ENCODE data around the gene SOCS4. TPM values are rescaled to one million over a fixed set of nuclear protein-coding genes. Genes with fewer than 3 reads are reported as not detected.
"Not testable (repeated sequence)": the region's sequence is repeated elsewhere in the genome, so short reads cannot be mapped to it uniquely, and the experiment has no call there.

Gene SOCS4
- total RNA-seq, 1 experiment from 2014 or later, result 31.5 TPM

DNA sequence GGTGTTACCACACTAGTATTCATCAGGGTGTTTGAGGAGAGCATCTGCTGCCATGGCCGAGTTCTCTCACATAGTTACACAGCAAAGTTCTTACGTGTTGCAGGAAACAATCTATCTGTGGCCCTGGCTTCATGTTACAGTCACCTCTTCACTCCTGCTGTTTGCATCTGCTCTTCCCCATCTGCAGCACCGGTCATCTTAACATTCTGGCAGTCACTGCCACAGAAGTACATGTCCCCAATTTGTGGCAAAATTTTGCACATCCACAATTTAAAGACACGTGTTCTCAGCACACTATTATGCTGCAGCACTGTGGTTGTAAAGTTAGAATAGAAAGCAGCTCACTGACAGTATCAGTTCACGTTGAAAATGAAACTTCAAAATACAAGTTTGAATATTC lies 47.6 kb downstream of the SOCS4 start:
- TF ChIP-seq, protein P1, sequence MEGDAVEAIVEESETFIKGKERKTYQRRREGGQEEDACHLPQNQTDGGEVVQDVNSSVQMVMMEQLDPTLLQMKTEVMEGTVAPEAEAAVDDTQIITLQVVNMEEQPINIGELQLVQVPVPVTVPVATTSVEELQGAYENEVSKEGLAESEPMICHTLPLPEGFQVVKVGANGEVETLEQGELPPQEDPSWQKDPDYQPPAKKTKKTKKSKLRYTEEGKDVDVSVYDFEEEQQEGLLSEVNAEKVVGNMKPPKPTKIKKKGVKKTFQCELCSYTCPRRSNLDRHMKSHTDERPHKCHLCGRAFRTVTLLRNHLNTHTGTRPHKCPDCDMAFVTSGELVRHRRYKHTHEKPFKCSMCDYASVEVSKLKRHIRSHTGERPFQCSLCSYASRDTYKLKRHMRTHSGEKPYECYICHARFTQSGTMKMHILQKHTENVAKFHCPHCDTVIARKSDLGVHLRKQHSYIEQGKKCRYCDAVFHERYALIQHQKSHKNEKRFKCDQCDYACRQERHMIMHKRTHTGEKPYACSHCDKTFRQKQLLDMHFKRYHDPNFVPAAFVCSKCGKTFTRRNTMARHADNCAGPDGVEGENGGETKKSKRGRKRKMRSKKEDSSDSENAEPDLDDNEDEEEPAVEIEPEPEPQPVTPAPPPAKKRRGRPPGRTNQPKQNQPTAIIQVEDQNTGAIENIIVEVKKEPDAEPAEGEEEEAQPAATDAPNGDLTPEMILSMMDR (IDR thresholded peaks at IDR 0.05; ENCODE audit: unreplicated experiment), result no peak
- Mint-ChIP-seq H3K27me3 (ENCODE audit: unreplicated experiment) (no peaks in the 10 kb centered on the region), H3K36me3 (ENCODE audit: insufficient read depth, unreplicated experiment) (no peaks in the 10 kb centered on the region), H3K4me1 (ENCODE audit: low read depth, unreplicated experiment) (peaks cover 45% of the 10 kb centered on the region), H3K27ac (ENCODE audit: unreplicated experiment) (no peak overlapping the region), H3K4me3 (ENCODE audit: low read depth, unreplicated experiment) (no peak overlapping the region), H3K9me3 (ENCODE audit: low read depth, unreplicated experiment) (no peaks in the 10 kb centered on the region)
- intact Hi-C loops (cut with micrococcal nuclease; ENCODE audit: unreplicated experiment), result no loop called here
- CTCF ChIA-PET, result no interaction called here
- DNase-seq, result no peak
- no TSS peak for BruUV-seq (replicated peaks)

DNA sequence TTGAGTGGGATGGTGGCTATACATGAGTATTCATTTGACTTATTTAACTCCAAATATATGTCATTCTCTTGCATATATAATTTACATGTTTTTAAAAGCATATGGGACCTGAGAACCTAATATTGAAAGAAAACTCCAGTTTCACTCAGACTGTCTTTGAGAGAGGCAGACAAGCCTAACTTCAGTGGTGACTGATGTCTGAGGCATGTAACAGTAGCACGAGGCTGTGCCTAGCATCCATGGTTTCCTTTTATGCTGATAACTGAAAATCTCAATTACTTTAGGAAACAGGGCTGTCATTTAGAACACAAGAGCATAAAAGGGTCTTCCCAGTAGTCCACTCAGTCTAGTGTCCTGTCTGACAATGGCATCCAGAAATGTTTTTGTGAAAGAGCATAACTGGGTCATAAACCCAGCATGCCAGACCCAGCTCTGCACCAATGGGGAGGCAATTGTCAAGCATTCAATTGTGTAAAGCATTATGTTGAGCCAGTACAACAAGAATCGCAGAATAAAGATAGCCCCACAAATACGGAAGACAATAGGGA lies 48.7 kb downstream of the SOCS4 start:
- TF ChIP-seq, protein P1 (IDR thresholded peaks at IDR 0.05; ENCODE audit: unreplicated experiment), result no peak
- intact Hi-C loops (cut with micrococcal nuclease; ENCODE audit: unreplicated experiment), result loop anchor here (2.0 kb wide), 1 partner anchor 27 kb away; no protein-coding TSS in a partner anchor
- no peak for DNase-seq
- Mint-ChIP-seq H3K4me1 (ENCODE audit: low read depth, unreplicated experiment) (peaks cover 44% of the 10 kb centered on the region), H3K27ac (ENCODE audit: unreplicated experiment) (peak overlapping the region; percentile 44), H3K9me3 (ENCODE audit: low read depth, unreplicated experiment) (no peaks in the 10 kb centered on the region), H3K36me3 (ENCODE audit: insufficient read depth, unreplicated experiment) (no peaks in the 10 kb centered on the region), H3K4me3 (ENCODE audit: low read depth, unreplicated experiment) (no peak overlapping the region), H3K27me3 (ENCODE audit: unreplicated experiment) (no peaks in the 10 kb centered on the region)
- BruUV-seq (replicated peaks), result no TSS peak
- CTCF ChIA-PET, result interaction anchor here (0.5 kb wide), 1 partner anchor 10 kb away, joined by 3 read pairs; no protein-coding TSS in a partner anchor

DNA sequence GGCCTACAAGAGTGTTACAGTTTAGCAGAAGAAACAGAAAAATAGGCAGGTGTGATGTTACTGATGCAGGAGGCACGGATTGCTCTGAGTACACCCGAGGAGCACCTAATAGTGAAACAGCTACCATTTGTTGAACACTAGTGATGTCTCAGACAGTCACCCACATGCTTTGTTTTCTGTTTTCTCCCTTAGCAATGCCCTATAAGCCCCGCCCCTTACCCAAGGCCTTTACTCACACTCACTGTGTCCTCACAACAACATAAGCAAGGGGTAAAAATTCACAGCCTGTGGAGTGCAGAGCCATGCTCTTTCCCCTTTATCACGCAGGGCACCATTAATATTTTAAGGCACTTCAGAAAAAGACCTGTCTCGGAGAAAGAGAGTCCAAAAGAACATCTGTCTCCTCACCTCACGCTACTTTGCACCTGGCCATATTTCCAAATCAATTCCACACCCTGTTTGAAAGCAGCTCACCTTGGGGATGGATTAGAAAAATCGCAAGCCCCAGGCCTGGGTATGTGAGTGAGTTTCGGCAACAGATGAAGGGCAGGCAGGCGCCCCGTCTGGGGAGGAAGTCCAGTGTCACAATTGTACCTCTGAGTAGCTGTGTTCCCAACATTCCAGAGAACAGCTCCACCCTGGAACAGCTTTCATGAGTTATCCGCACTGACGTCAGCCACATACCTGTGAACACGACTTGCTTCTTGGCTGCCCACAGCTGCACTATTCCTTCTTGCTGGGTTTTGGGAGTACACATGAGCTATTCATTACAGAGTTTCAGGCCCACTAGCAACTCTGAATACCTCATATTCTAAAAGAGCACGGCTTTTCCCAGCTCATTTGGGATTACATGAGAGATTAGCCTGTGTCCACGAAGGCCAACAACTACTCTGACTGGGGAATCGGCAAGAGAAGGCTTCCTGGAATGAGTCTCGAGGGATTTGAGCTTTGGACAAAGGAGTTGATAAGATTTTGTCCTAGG lies 50.4 kb downstream of the SOCS4 start:
- TSS peak; percentile 91 for BruUV-seq (replicated peaks)
- Mint-ChIP-seq H3K4me1 (ENCODE audit: low read depth, unreplicated experiment) (peaks cover 30% of the 10 kb centered on the region), H3K36me3 (ENCODE audit: insufficient read depth, unreplicated experiment) (no peaks in the 10 kb centered on the region), H3K9me3 (ENCODE audit: low read depth, unreplicated experiment) (no peaks in the 10 kb centered on the region), H3K27ac (ENCODE audit: unreplicated experiment) (peak overlapping the region; percentile 96), H3K4me3 (ENCODE audit: low read depth, unreplicated experiment) (peak overlapping the region; percentile 53), H3K27me3 (ENCODE audit: unreplicated experiment) (no peaks in the 10 kb centered on the region)
- DNase-seq, result peak; percentile 83
- CTCF ChIA-PET, result interaction anchor here (0.6 to 2.4 kb wide), 15 partner anchors 9 to 84 kb away, joined by 3 to 17 read pairs (median 6); partner anchors contain the start of genes LGALS3, MAPK1IP1L, SOCS4 and WDHD1
- intact Hi-C loops (cut with micrococcal nuclease; ENCODE audit: unreplicated experiment), result loop anchor here (1.0 to 2.0 kb wide), 2 partner anchors 8 to 25 kb away; no protein-coding TSS in a partner anchor
- TF ChIP-seq, protein P1 (IDR thresholded peaks at IDR 0.05; ENCODE audit: unreplicated experiment), result no peak

DNA sequence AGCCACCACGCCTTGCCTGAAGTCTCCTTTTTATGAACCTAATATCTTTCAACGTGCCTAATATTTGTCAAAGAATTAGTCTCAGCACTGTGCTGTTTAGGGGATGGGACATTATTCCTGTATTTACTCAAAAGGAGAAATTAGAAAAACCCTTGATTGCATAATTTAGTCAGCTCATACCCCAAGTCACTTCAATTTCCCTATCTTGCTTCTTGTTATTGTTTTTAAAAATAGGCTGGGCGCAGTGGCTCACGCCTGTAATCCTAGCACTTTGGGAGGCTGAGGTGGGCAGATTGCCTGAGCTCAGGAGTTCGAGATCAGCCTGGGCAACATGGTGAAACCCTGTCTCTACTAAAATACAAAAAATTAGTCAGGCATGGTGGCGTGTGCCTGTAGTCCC lies 52.9 kb downstream of the SOCS4 start:
- CTCF ChIA-PET, result interaction anchor here (0.5 to 1.0 kb wide), 2 partner anchors 23 to 359 kb away, joined by 3 read pairs; no protein-coding TSS in a partner anchor
- H3K9me3 Mint-ChIP-seq (ENCODE audit: low read depth, unreplicated experiment); H3K27ac Mint-ChIP-seq (ENCODE audit: unreplicated experiment); H3K27me3 Mint-ChIP-seq (ENCODE audit: unreplicated experiment); DNase-seq; BruUV-seq (replicated peaks); H3K36me3 Mint-ChIP-seq (ENCODE audit: insufficient read depth, unreplicated experiment); H3K4me3 Mint-ChIP-seq (ENCODE audit: low read depth, unreplicated experiment); intact Hi-C loops (cut with micrococcal nuclease; ENCODE audit: unreplicated experiment): not testable (repeated sequence)
- peaks cover 30% of the 10 kb centered on the region for H3K4me1 Mint-ChIP-seq (ENCODE audit: low read depth, unreplicated experiment)
